Ammon's horn (tissue), 1 donor: ENCODE data around the gene IP6K2.
"Not testable (repeated sequence)": the region's sequence is repeated elsewhere in the genome, so short reads cannot be mapped to it uniquely, and the experiment has no call there.

Experiments
- DNase-seq: peaks from one replicate; pipeline ENCODE4 v3.0.0-alpha.2; 2016; ENCODE audit warnings: low spot score

IP6K2 gene, protein sequence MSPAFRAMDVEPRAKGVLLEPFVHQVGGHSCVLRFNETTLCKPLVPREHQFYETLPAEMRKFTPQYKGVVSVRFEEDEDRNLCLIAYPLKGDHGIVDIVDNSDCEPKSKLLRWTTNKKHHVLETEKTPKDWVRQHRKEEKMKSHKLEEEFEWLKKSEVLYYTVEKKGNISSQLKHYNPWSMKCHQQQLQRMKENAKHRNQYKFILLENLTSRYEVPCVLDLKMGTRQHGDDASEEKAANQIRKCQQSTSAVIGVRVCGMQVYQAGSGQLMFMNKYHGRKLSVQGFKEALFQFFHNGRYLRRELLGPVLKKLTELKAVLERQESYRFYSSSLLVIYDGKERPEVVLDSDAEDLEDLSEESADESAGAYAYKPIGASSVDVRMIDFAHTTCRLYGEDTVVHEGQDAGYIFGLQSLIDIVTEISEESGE

GRCh38 chr3:48716982-48717746 lies at the start of gene IP6K2:
TSS of gene IP6K2 (minus strand) at chr3:48717221. CDS start at chr3:48695291, 21,930 bp downstream.
- DNase-seq: peak; percentile 99

- peak; percentile 40 for DNase-seq
Measured at GRCh38 chr3:48765376-48765775, 48.4 kb upstream of the IP6K2 start.

DNA sequence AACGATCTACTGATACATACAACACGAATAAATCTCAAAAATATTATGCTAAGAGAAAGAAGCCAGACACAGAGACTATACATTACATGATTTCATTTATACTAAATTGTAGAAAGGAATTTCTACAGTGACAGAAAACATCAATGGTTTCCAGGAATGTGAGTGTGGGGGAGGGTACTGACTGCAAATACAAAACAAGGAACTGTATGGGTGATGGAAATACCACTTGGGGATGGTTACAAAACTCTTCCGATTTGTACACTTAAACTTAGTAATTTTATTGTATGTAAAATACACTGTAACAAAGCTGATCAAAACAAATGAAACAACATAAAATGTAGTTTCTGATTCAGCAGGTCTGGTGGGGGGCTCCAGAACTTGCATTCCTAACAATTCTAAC lies 45.8 kb upstream of the IP6K2 start:
- DNase-seq: no peak

DNA sequence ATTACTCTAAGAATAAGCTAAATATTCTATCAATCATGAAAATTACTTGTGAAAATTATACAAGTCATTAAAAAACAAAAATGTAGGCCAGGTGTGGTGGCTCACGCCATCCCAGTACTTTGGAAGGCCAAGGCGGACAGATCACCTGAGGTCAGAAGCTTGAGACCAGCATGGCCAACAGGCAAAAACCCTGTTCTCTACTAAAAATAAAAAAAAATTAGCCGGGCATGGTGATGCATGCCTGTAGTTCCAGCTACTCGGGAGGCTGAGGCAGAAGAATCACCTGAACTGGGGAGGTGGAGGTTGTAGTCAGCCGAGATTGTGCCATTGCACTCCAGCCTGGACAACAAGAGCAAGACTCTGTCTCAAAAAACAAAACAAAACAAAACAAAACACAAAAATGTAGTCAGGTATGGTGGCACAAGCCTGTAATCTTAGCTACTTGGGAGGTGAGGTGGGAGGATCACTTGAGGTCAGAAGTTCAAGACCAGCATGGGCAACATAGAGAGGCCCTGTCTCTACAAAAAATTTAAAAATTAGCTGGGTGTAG lies 43.0 kb upstream of the IP6K2 start:
- not testable (repeated sequence) for DNase-seq

GRCh38 chr3:48759531-48759930 lies 42.5 kb upstream of the IP6K2 start:
- DNase-seq: not testable (repeated sequence)

GRCh38 chr3:48759071-48759470 lies 42.0 kb upstream of the IP6K2 start:
- no peak for DNase-seq

GRCh38 chr3:48756640-48757039 lies 39.6 kb upstream of the IP6K2 start:
- DNase-seq: no peak

GRCh38 chr3:48750856-48751255 lies 33.8 kb upstream of the IP6K2 start:
- no peak for DNase-seq

DNA sequence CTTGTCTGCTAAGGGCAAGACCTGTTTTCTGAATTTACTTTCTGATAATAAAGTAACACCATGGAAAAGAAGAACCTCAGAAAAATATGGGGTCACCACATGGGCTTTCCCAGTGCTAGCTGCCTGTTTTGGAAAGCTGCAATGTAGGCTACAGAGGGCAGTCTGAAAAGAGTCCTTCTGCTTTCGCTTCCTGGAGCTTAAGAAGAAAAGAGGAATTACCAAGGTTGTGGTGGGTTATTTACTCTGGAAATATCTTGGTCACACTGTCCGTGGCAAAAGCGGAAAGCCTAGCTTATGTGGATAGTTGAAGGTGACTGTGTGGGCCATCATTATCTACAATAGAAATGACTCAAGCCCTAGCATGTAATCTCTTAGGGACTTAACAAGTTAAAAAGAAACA lies 31.7 kb upstream of the IP6K2 start:
- peak; percentile 66 for DNase-seq

DNA sequence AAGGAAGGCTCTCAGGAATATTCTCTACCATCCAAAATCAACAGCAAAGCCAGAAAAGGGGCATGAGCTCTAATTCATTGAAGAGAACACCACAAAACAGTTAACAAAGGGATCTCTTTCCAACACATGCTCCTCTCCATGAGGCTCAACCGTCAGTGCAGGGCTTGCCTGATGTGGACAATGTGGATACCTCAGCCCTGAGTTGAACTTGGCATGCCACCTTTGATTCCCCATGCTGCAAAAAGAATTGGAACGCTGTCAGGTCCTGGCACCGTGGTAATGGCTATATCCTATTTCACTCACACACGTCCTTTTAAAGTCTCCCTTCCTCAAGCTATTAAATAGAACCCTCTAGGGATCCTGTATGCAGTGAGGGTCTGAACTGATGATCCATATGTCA lies 30.7 kb upstream of the IP6K2 start:
- DNase-seq: peak; percentile 37

DNA sequence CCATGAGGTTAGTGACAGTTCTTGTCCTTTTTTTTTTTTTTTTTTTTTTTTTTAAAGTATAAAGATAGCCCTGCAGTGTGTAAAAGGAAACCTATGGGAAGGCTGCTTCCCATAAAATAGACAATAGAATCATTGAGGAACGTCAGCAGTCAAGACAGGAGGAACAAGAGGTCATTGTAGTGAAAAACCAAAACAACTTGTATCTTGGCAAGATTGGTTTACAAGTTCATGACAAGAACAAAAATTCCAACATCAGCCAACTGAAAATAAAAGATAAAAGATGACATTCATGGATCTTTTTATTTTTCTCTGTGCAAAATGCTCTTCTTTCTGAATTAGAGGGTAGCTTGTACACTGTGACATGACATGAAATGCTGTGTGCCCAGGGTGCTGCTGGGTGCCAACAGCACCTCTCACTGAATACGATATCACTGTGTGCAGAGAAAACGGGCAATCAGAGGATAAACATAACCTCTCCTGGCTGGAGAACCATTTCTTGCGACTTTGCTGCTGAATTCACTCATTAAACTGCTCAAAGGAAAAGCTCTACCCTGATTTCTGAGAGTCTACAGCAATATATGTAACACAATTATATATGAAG lies 30.1 kb upstream of the IP6K2 start:
- DNase-seq: peak; percentile 86

DNA sequence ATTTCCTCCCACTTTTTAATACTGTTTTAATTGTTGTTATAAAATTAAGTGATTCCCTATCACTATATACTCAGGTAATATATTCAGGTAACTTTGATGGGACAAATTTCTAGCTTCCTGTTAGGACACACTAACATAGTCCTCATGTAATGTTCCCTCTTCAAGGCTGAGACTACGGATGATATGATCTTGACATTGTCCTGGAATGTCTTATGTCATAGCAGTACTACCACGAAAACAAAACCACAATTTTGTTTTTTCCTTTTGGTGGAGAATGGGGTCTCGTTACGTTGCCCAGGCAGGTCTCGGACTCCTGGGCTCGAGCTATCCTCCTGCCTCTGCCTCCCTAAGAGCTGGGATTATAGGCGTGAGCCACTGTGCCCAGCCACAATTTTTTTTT lies 26.8 kb upstream of the IP6K2 start:
- DNase-seq: no peak

- DNase-seq: not testable (repeated sequence)
Measured at GRCh38 chr3:48741226-48741625, 24.2 kb upstream of the IP6K2 start.

DNA sequence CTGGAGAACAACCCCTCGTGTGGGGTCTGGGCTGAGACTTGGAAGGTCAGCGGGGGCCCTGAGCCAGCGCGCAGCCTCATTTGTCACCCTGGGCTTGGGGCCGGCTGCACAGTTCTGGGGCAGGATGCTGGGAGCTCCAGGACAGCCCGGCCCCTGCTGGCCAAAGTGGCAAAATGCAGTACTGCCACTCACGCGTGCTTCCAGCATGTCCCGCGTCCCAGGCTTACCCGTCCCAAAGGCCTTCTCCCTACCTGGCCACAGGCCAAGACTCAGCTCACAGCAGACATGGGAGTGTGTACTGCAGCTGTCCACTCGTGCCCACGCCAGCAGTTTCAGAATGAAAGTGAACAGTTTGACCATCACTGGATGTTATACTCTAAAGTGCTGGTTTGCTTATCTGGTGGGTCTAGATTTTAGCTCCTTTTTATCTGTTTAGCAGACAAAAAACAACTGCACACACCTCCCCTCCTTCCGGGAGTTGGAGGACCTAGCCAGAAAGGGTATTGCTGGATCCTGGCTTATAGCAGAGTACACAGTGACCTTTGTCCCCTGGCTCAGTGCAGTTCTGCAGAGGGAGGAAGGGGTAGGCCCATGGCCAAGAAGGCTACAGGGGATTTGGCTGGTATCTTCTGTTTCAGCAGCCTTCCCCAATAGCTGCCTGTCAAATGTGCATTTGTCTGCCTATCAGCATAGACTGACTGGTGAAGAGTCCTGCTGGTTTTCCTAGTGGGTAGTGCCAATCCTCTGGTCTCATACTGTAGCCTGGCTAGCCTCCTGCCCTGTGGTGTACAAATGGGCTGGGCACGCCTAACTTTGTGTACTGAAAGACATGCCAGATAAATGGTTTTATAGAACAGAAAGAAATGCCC lies 23.2 kb upstream of the IP6K2 start:
- peak; percentile 96 for DNase-seq

GRCh38 chr3:48739617-48739954 lies 22.6 kb upstream of the IP6K2 start:
- no peak for DNase-seq

DNA sequence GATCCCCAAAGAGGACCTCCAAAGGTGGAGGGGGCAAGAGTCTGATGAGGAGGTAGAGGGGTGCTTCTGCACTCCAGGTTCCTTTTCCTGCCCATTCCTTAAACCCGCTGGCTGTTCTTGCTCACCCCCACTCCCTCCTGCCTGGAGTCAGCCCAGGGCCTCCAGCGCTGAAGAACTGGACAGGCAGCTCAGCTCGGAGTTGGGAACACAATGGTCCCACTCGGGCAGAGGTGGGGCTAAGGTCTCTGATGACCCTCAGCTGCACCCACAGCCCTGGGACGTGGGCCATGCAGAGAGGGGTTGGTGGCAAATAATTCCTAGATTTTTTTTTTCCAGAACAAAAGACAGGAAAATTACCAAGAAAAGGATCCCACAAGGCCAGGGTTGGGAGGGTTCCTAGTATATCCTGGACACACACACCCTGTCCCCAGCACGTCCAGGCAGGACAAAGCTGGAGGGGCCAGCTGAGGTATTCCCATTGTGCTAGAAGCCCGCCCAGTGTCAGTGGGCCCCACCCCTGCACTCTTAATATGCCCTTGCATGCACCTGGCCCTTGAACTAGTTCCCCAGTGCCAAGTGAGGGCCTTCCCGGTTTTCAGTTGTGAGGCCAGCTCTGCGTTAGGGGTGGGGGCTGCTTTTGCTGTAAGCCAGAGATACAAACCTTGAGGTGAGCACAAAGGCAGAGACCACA lies 22.1 kb upstream of the IP6K2 start:
- no peak for DNase-seq

DNA sequence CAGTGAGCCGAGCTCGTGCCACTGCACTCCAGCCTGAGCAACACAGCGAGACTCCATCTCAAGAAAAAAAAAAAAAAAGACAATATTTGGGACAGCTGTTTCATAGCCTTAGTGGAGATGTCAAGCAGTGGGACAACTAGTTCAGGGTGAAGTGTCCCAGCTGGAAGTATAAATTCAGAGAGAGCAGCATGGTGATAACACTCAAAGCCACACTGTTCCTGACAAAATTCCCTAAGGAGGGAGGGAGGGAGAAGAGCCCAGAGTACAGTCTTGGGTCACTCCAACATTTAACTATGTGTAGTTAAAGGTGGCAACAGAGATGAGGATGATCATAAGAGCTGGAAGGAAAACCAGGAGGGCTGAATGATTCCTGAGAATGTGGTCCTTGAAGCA lies 21.1 kb upstream of the IP6K2 start:
- no peak for DNase-seq

DNA sequence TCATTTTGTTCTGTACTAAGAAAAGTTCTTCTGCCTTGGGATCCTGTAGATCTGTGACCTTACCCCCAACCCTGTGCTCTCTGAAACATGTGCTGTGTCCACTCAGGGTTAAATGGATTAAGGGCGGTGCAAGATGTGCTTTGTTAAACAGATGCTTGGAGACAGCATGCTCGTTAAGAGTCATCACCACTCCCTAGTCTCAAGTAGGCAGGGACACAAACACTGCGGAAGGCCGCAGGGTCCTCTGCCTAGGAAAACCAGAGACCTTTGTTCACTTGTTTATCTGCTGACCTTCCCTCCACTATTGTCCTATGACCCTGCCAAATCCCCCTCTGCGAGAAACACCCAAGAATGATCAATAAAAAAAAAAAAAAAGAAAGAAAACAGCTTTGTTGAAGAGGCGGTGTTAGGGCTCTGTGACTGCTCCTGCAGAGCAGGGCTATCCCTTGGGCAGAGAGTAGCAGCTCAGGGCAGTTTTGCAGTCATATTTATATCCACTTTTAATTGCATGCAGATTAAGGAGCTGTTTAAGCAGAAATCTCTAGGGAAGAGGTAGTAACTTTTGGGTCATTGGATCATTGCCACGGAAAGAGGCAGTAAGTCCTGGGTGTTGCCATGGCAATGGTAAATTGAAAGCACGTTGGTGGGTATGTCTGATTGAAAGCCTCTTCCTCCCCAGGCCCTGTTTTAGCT lies 18.2 kb upstream of the IP6K2 start:
- DNase-seq: not testable (repeated sequence)

DNA sequence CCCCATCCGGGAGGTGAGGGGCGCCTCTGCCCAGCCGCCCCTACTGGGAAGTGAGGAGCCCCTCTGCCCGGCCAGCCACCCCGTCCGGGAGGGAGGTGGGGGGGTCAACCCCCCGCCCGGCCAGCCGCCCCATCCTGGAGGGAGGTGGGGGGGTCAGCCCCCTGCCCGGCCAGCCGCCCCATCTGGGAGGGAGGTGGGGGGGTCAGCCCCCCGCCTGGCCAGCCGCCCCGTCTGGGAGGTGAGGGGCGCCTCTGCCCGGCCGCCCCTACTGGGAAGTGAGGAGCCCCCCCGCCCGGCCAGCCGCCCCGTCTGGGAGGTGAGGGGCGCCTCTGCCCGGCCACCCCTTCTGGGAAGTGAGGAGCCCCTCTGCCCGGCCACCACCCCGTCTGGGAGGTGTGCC lies 17.5 kb upstream of the IP6K2 start:
- DNase-seq: not testable (repeated sequence)

- not testable (repeated sequence) for DNase-seq
Measured at GRCh38 chr3:48733752-48734518, 16.9 kb upstream of the IP6K2 start.
